Upper lobe of left lung (tissue), 6 donors: ENCODE data around the gene RPP30. TPM values are rescaled to one million over a fixed set of nuclear protein-coding genes. Genes with fewer than 3 reads are reported as not detected.
"Not testable (repeated sequence)": the region's sequence is repeated elsewhere in the genome, so short reads cannot be mapped to it uniquely, and the experiment has no call there.

Experiments
- ATAC-seq, 2 donors: fragments of 200-7000 bp; cut with Tn5 transposase; one replicate each; pipeline ENCODE4 v1.9.1; 2022; ENCODE audit warnings: mild to moderate bottlenecking in 2 of 2, moderate library complexity in 2 of 2; ENCODE audit not compliant: low FRiP score in 2 of 2
- DNase-seq, 2 donors: peaks; one replicate each; pipeline ENCODE4 v3.0.0-alpha.2; 2019 to 2020
- H3K27ac ChIP-seq, 4 donors: fragments of 200-600 bp; sonication (generic); one replicate each; pipeline ENCODE4 v1.5.1; 2016 to 2019
- H3K27me3 ChIP-seq, 4 donors: fragments of 200-600 bp; sonication (generic); one replicate each; pipeline ENCODE4 v1.5.1; 2017 to 2019
- H3K36me3 ChIP-seq, 4 donors: fragments of 200-600 bp; sonication (generic); one replicate each; pipeline ENCODE4 v1.5.1; 2016 to 2019
- H3K4me1 ChIP-seq, 4 donors: fragments of 200-600 bp; sonication (generic); one replicate each; pipeline ENCODE4 v1.5.1; 2018 to 2019
- H3K4me3 ChIP-seq, 4 donors: fragments of 200-600 bp; sonication (generic); one replicate each; pipeline ENCODE4 v1.5.1; 2017 to 2019; ENCODE audit warnings: mild to moderate bottlenecking in 2 of 4, moderate library complexity in 1 of 4
- H3K9me3 ChIP-seq, 4 donors: fragments of 200-600 bp; sonication (generic); one replicate each; pipeline ENCODE4 v1.5.1; 2018 to 2019
- CTCF ChIP-seq, 6 experiments: fragments of 450-650 bp in 4 of 6; fragments of 200-600 bp in 2 of 6; sonication (generic) in 2 of 6; IDR thresholded peaks; one replicate each; pipeline ENCODE4 v1.5.1; 2016 to 2019; ENCODE audit warnings: antibody characterized with exemption in 6 of 6
- EP300 ChIP-seq, 4 donors: sonication (generic); formaldehyde crosslinking; IDR thresholded peaks; one replicate each; pipeline ENCODE4 v1.5.1; 2017; ENCODE audit warnings: antibody characterized with exemption in 4 of 4, control low read depth in 2 of 4
- POLR2A ChIP-seq, 4 donors: fragments of 450-650 bp; IDR thresholded peaks; one replicate each; pipeline ENCODE4 v1.5.1; 2016 to 2017; ENCODE audit warnings: antibody characterized with exemption in 4 of 4, mild to moderate bottlenecking in 2 of 4
- POLR2AphosphoS5 ChIP-seq, 2 donors: sonication (generic); formaldehyde crosslinking; IDR thresholded peaks; one replicate each; pipeline ENCODE4 v1.5.1; 2017; ENCODE audit warnings: antibody characterized with exemption in 2 of 2
- WGBS, 2 donors: methylation state at CpG; one replicate each; pipeline ENCODE4 v1.1.5; 2017 to 2018; 5-methylcytosine and 5-hydroxymethylcytosine counted together
- total RNA-seq, 6 donors: library from RNA; depleted of rRNA in 4 of 6; stranded (reverse); fragments of >200 nt in 4 of 6; gene quantifications; one replicate each; pipeline versions ENCODE4 v1.1.0 to v1.2.1, GENCODE V29; 2016 to 2021
- donor health status: DM: no; HTN: no; CAD: no; lungs with moderate emphysema.
- donor health status: DM: no; HTN: yes; CAD: no; lungs with severe emphysema.

Gene RPP30
- total RNA-seq, 6 donors from 2014 or later: 9.9 to 28.8 (median 23.2) TPM

- peaks cover 5 to 23% (median 13%) of the 10 kb centered on the region in 4 donors for H3K36me3 ChIP-seq
- H3K4me3 ChIP-seq: peak overlapping the region; percentile 85 to 93 (median 90)
- DNase-seq (no peak), ATAC-seq (no peak)
- WGBS, 2 donors: 20 to 34% methylated on average over 8 of the region's 8 CpGs
- peaks cover 0 to 5% (median 0%) of the 10 kb centered on the region in 4 donors for H3K9me3 ChIP-seq
- TF ChIP-seq EP300 (IDR thresholded peaks at IDR 0.05) (no peak), CTCF (IDR thresholded peaks at IDR 0.05) (no peak), POLR2A (IDR thresholded peaks at IDR 0.05) (no peak), POLR2AphosphoS5 (IDR thresholded peaks at IDR 0.05) (no peak)
- no peaks in the 10 kb centered on the region for H3K27me3 ChIP-seq
- H3K4me1 ChIP-seq: peaks cover 9 to 26% (median 18%) of the 10 kb centered on the region in 4 donors
- peak overlapping the region in 2 of 4 donors; percentile 83 to 87 for H3K27ac ChIP-seq
Observed at GRCh38 chr10:90872648-90873020, 860 bp downstream of the RPP30 start.

DNA sequence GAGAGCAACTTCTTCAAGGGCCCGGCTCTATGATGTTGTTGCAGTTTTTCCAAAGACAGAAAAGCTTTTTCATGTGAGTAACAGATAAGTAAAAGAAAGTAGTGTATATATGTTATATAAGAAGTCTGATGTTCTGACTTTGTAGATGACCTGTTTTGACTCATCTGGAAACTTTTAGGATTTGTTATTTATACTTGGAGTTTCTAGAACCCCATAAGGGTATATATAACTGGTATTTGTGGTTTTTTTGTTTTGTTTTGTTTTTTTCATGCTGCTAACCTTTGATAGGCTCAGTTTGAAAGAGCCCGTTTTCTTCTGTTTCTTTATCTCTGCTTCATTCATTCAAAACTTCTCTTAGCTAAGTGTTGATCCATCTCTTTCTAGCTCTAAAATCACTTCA lies 7.3 kb downstream of the RPP30 start:
- no peak overlapping the region for H3K27ac ChIP-seq
- ATAC-seq (no peak), DNase-seq (no peak)
- no peaks in the 10 kb centered on the region for H3K27me3 ChIP-seq
- TF ChIP-seq CTCF (IDR thresholded peaks at IDR 0.05) (no peak), POLR2A (IDR thresholded peaks at IDR 0.05) (no peak), POLR2AphosphoS5 (IDR thresholded peaks at IDR 0.05) (no peak), EP300 (IDR thresholded peaks at IDR 0.05) (no peak)
- H3K4me3 ChIP-seq: no peak overlapping the region
- 91 to 93% methylated on average over 2 of the region's 2 CpGs for WGBS, 2 donors
- H3K4me1 ChIP-seq: no peaks in the 10 kb centered on the region
- H3K36me3 ChIP-seq: peaks cover 5 to 61% (median 13%) of the 10 kb centered on the region in 4 donors
- H3K9me3 ChIP-seq: no peaks in the 10 kb centered on the region

DNA sequence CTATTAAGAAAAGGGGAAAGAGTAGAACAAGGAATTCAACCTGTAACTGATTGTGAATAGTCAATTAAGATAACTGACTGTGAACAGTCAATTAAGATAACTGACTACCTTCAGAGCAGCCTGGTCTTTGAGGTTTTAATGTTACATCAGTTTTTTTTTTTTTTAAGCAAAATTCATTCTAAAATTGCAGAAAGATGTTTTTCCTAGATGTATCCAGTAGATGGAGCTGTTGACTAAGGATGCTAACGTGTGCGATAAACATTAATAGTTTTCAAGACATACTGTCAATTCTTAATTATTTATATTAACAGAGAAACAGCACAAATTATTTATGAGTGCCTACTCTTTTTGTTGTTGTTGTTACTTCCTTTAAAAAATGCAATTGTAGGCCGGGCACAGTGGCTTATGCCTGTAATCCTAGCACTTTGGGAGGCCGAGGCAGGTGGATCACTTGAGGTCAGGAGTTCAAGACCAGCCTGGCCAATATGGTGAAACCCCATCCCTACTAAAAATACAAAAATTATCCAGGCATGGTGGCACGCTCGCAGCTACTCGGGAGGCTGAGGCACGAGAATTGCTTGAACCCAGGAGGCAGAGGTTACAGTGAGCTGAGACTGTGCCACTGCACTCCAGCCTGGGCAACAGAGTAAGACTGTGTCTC lies 8.4 kb downstream of the RPP30 start:
- not testable (repeated sequence) for H3K4me3 ChIP-seq, H3K27ac ChIP-seq, H3K9me3 ChIP-seq, DNase-seq, H3K27me3 ChIP-seq, H3K4me1 ChIP-seq
- 69 to 70% methylated on average over 8 of the region's 8 CpGs for WGBS, 2 donors
- TF ChIP-seq CTCF (IDR thresholded peaks at IDR 0.05): peak; percentile 29 to 61 (median 43)
- peak in 1 of 2 donors; percentile 48 for ATAC-seq
- peaks cover 5 to 62% (median 13%) of the 10 kb centered on the region in 4 donors for H3K36me3 ChIP-seq

GRCh38 chr10:90884431-90884830 lies 12.7 kb downstream of the RPP30 start:
- peaks cover 0 to 4% (median 0%) of the 10 kb centered on the region in 4 donors for H3K4me1 ChIP-seq
- WGBS, 2 donors: 85 to 87% methylated on average over 3 of the region's 3 CpGs
- H3K27me3 ChIP-seq: no peaks in the 10 kb centered on the region
- TF ChIP-seq EP300 (IDR thresholded peaks at IDR 0.05) (no peak), CTCF (IDR thresholded peaks at IDR 0.05) (no peak), POLR2A (IDR thresholded peaks at IDR 0.05) (no peak), POLR2AphosphoS5 (IDR thresholded peaks at IDR 0.05) (no peak)
- ATAC-seq (no peak), DNase-seq (no peak)
- H3K36me3 ChIP-seq: peaks cover 0 to 60% (median 17%) of the 10 kb centered on the region in 4 donors
- no peaks in the 10 kb centered on the region for H3K9me3 ChIP-seq
- no peak overlapping the region for H3K4me3 ChIP-seq
- no peak overlapping the region for H3K27ac ChIP-seq

GRCh38 chr10:90885176-90885575 lies 13.4 kb downstream of the RPP30 start:
- ATAC-seq (no peak), DNase-seq (no peak)
- H3K4me3 ChIP-seq: no peak overlapping the region
- H3K4me1 ChIP-seq: peaks cover 0 to 4% (median 0%) of the 10 kb centered on the region in 4 donors
- TF ChIP-seq EP300 (IDR thresholded peaks at IDR 0.05): no peak
- no peak for TF ChIP-seq POLR2A (IDR thresholded peaks at IDR 0.05)
- TF ChIP-seq CTCF (IDR thresholded peaks at IDR 0.05): no peak
- TF ChIP-seq POLR2AphosphoS5 (IDR thresholded peaks at IDR 0.05): no peak
- no peak overlapping the region for H3K27ac ChIP-seq
- 95 to 96% methylated on average over 1 of the region's 1 CpG for WGBS, 2 donors
- no peaks in the 10 kb centered on the region for H3K27me3 ChIP-seq
- H3K9me3 ChIP-seq: no peaks in the 10 kb centered on the region
- H3K36me3 ChIP-seq: peaks cover 0 to 62% (median 17%) of the 10 kb centered on the region in 4 donors
